M059J (cell line): ENCODE measurements around the gene SPATA46. TPM values are rescaled to one million over a fixed set of nuclear protein-coding genes. Genes with fewer than 3 reads are reported as not detected.

Source experiments
- DNase-seq: peaks from one replicate; pipeline ENCODE4 v3.0.0-alpha.2; 2012; ENCODE audit warnings: low read depth
- total RNA-seq: library from RNA; depleted of rRNA; stranded (reverse); fragments of >200 nt; shearing (Covaris generic); gene quantifications from 2 replicates; pipeline ENCODE4 v1.2.3, GENCODE V29; 2014

The SPATA46 gene
- total RNA-seq, 1 experiment from 2014 or later, result not detected

DNA sequence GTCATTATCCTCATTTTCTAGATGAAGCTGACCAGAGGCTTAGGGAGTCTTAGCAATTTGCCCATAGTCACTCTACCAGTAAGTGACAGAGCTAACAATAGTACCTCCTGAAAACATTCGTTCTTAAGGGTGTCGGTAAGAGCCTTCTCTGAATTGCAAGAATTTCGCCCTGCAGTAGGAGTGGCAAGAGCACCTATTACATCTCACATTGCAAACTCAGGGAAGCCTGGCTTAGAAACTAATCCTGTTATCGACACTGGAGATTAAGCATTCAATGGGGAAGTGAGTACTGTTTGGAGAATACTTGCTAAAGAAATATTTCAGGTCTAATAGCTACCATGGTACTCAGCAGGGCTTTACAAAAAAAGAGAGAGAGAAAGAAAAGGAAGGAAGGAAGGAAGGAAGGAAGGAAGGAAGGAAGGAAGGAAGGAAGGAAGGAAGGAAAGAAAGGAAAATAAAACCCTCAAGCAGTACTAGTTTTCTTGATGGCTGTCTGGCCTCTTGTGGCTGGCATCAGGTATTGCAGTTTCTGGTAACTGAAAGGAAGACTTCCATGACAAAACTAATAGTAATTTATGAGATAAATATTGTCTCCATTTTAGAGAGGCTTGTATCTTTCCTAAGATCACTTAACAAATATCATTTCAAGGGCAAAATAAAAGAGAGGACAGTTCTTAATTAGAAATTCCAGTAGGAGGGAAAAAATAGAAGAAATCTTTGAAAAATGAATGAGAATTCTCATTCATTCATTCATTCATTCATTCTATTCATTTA lies 15.3 kb upstream of the SPATA46 start:
- peak; percentile 59 for DNase-seq

DNA sequence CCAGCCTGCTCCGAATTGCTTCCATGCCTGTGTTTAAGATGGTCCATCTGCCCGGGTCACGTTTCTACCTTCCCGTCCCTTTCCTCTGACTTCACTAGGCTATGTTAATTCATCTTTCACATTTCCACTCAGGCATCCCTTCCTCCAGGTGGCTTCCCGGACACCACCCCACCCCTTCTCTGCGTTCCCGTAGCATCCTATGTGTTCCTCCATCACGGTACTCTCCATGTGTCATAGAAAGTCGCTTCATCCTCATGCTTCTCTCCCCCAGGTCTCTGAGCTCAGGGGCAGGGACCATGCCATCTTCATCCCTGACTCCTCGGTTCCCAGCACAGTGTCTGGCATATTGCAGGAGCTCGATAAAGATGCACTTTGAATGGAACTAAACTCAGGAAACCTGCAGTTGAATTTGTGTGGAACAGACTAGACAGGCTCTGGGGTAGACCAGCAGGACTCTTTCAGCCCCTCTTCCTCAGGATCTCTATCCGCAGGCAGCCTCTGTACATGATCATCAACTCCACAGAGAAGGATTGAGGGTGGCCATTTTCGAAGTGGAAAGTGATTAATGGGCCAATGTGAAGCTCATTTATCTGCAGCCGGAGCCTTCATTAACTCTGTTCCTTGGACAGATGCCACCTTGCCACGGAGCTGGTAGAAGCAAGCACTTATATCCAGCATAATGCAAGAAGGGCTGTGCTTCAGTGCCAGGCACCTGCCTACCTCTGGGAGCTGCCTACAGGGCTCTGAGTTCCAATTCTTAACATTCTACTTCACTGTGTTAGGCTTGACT lies 13.9 kb upstream of the SPATA46 start:
- no peak for DNase-seq

DNA sequence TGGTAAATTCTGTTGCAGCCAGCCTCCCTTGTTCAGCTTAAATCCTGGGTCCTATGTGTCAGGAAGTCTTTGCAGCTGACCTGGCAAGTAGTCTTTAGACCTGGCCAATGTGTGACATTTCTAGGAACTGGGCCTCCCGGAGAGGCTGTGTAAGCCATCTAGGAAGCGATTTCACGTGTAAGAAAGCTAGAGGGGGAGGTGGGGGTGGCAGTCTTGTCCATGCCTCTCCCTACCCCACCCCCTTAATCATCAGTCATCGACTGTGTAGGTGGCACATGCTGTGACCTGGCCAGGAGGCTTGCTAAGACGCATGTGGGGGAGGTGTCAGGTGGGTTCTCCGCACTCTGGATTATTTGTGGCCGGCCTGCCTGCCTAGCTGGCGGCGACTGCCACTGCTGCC lies 13.3 kb upstream of the SPATA46 start:
- peak; percentile 24 for DNase-seq

DNA sequence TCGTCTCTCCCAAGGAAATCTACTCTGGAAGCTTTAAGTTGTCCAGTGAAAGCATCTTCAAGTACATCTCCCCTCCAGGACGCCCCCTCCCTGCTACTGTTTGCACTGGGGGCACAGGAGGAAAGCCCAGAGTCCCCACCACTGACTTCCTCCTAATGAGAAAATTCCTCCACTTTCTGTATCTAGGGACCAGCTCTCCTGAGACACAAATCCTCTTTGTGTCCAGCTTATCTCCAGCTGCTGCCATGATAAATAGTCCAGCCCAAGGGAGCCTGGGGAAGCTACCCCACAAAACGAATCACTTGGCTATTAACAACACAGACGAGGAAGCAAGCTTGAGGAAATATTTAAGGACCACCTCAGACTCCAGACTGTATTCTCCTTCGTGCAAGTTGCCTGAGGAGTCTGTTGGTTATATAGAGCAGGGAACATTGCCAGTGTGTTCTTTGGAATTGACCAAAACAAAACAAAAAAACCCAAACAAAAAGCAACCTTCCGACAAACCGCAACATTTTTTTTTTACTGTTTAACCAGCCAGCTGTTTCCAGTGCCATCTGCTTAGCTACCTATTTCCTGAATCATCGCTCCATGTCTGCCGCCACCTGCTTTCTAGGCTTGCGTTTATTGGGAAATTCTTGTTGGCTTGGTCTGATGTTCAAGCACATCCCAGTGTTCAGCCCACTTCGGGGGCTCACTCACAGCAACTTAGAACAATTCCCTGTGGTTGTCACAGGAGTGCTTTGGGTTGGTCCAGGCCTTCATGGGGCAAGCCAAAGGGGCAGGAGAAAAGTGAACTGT lies 12.6 kb upstream of the SPATA46 start:
- peak; percentile 80 for DNase-seq

DNA sequence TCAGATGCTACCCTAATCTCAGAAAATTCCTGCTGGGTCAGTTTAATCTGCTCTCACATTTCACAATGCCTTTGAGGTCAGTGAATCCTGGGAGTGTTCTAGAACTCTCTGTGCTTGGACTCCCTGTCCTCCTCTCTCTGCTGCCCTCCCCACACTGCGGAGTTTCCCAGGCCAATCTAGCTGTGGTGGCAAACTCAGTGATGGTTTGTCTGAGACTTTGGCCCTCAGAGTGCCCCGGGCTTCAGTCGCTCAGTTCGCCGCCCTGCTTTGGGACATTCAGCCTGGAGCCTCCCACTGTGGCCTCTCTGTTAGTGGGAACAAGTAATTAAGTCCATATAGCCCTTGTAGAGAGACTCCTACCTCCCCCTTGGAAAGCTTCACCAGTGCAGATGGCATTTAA lies 12.0 kb upstream of the SPATA46 start:
- DNase-seq, result no peak

DNA sequence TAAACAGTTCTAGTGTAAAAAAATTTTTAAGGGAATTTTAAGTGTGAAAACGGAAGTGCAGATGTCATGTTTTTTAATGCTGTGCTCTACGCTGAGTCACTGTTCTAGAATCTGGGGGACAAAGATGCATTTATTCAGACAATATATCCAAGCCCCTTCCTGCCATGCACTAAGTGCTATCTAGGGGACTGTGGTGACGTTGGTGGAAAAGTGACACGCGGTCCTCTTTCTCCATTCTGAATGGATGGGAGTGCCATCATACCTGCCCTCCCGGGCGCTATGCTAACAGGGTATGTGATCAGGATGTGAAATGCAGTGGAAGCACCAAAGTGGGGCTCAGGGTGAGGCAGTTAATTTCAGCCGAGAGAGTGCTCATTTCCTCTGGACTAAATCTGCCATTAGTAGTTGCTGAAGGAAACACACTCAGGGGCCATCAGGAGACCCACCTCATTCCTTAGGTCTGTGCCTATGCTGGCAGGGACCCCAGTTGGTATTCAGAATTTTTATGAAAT lies 11.5 kb upstream of the SPATA46 start:
- no peak for DNase-seq

DNA sequence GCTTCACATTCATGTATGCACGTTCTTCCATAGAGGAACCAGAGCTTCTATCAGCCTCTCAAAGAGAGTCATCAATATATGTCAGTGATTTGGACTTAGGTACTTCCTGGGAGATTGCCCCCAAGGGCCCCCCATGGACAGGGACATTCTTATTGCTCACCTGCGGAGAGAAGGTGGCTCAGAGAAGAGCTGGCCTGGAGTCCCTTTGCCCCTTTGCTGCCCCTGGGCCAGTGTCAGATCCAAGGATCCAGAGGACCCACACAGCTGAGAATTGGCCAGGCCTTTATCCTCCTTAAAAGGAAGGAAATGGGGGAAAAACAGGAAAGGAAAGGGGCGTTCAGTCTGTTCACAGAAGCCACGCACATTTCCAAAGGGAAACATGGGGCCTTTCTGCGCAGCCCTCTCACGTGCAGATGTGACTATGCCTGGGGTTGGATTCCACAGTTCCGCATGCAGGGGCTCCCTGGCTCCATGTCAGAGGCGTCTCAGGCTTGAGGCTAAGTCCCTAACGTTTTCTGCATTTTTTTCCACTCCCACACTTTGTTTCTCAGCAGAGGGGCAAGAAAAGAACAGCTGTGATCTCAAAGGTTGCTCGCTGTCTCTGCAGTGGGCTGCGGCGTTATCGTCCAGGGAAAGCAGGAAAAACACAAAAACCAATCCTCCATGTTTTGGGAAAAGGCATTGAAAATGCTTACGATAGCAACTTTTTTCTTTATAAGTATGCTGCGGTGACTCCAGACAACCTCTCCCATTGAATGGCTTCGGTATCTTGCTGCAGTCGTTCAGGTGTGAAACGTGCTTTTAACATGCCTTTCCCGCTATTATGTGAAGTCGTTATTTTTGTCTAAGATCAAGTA lies 10.8 kb upstream of the SPATA46 start:
- no peak for DNase-seq

DNA sequence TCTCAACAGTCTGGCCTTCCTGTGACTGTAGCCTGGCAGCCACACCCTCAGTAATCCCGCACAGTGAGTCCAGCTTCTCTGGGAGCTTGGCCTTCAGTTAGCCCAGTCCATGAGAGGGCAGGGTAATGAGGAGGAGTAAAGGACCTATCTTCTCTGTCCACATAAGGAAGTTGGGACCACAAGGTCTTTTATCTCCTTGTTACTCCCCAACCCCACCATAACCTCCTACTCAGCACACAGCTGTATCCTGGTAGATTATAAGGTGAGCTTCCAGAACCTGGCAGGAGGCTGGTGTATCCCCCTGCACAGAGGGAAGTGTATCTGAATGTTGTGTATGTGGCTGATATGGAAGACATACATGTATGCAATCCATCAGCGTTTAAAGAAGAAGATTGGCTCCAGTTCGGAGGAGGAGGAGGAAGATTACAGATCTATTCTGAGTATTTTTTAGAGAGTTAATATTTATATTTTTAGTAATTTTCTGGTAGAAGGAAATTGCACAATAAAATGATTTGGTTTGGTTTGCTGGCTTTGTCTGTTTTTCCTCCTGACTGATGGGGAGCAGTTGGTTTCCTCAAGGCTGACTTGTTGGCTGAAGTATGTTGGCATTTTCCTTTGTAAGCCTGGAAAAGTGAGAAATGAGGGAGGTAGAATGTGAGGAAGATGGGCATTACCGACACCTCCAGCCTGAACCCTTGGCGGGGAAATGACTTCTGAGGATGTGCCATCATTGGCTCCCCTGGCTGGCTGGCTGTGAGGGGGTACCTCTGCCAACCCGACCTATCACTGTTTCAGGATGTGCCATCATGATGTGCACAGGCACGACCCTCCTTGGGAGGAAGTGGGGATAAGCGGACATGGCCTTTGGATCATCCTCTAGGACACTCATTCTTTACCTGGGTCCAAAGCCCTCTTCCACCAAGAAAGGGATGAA lies 9.9 kb upstream of the SPATA46 start:
- DNase-seq, result no peak

DNA sequence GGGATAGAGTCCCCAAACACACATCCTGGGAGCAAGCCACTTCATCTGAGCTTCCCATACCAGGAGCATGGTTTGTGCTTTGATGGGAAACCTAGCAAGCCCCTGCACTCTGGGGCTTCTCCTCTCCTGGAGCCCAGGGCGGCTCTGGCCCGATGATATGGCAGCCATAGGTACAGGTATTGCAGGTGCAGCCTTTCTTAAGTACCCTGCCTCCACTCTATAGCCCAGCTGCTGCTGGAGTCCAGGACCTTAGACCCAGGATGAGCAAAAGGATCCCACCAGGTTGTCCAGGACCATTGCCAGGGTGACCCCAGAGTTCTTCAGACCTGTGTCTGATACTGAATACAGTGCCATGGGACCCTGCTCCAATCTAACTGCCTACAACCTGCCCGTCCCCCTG lies 9.0 kb upstream of the SPATA46 start:
- no peak for DNase-seq

DNA sequence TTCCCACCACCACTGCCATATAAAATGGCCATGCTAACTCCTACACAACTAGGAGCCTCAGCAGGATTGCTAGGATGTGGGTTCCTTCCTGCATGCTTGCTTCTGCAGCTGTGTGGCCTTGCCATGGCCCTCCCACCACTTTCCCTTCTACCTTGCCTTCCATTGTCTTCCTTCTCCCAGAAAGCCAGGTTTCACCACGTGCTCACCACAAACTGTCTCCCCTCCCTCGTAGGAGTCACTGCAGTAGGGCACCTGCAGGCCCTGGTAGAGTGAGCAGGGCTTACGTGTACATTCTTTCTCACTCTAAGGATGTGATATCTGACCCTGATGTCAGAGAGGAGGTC lies 8.6 kb upstream of the SPATA46 start:
- DNase-seq, result no peak

DNA sequence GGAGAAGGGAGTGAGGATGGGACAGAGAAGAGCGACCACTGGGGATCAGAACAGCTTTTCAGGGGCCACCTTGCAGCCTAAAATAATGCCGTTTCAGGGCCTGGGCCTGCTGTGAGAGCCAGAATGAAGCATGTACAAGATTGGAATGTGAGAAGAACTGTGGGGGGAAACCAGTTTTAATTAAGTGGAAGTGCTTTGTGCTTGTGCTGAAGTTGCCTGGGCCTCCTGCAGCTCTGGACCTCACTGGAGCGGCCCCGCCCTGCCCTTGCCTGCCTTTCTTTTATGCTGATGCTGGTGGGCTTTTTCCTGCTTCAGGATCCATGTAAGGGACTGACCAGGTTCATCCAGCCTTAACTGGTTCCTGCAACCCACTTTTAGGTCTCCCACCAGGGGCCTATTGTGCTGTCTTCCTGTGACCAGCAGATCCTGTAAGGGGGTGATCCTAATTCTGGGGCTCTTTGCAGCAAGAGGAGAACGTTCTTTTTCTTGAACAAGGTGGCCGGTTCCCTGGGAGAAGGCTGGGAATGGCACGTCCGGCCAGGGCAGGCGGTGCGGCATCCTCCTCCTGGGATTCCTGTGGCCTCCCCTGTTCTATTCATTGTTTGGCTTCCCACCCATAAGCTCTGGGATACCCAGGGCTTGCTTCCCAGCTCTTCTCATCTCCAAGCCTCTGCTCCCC lies 8.1 kb upstream of the SPATA46 start:
- DNase-seq, result no peak

DNA sequence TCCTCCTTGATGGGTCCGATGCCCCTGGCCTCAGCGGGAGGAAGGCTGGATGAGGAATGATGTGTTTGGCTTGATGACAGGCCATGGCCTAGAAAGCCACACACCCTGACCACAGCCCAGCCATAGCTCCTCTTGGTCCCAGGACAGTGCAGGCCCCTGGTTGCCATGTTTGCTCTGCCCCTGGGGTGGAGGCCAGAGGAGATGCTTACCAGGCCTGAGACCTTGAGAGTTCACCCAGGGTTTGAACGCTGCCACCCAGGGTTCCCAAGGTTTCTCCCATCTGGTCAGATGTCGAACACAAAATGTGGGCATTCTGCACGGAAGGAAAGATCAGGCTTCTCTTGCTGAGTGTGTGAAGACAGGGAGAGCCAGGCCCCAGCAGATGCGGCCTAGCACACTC lies 7.5 kb upstream of the SPATA46 start:
- DNase-seq, result no peak

DNA sequence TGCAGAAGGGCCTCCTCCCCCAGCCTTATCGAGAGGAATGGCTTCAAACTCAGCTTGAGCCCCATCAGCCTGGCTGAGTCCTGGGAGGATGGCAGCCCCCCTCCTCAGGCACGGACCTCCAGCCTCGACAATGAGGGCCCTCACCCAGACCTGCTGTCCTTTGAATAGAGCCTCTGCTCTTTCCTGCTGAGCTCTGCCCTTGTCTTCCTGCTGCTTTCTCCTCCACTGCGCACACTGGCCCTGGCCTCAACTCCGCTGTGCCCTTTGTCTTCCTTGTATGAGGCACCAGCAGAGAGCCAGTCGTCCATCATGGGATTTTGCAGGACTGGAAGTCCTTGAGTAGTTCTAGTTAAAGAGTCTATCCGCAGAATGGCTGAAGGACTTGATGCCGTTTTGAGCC lies 6.9 kb upstream of the SPATA46 start:
- DNase-seq, result no peak

DNA sequence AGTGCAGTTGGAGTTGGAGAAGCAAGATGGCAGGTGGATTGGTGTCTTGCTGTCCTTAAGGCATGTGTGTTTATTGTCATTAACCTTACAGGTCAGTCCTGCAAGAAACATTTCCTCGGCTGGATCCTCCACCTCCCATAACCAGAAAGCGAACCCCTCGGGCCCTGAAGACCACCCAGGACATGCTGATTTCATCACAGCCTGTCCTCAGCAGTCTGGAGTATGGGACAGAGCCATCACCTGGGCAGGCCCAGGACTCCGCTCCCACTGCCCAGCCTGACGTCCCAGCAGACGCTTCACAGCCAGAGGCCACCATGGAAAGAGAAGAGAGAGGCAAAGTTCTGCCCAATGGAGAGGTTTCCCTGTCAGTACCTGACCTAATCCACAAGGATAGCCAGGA lies 6.4 kb upstream of the SPATA46 start:
- DNase-seq, result no peak

DNA sequence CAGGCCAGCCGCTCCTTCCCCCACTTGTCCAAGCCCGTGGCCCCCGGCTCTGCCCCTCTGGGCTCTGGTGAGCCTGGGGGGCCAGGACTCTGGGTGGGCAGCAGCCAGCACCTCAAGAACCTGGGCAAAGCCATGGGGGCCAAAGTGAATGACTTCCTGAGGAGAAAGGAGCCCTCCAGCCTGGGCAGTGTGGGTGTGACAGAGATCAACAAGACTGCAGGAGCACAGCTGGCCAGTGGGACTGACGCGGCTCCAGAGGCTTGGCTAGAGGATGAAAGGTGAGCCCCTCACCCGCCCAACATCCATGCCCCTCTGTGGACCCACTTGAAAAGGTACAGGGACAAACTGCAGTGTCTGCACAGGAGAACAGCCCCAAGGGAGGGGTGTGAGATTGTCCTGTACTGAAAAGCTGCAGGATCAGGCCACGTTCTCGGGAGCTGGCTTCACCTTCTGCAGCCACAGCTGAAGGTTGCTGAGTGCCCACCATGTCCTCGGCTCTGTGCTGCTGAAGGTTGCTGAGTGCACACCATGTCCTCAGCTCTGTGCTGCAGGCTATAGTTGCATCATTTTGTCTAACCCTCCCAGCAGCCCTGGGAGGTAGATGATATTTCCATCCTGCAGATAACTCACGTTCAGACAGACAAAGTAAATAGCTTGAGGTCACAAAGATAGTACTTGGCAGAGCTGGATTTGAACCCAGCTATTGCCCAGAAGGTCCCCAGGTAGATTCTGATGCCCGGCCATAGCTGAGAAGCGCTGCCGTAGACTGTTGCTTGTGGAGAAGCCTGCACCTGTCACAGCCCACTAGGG lies 5.5 kb upstream of the SPATA46 start:
- no peak for DNase-seq

DNA sequence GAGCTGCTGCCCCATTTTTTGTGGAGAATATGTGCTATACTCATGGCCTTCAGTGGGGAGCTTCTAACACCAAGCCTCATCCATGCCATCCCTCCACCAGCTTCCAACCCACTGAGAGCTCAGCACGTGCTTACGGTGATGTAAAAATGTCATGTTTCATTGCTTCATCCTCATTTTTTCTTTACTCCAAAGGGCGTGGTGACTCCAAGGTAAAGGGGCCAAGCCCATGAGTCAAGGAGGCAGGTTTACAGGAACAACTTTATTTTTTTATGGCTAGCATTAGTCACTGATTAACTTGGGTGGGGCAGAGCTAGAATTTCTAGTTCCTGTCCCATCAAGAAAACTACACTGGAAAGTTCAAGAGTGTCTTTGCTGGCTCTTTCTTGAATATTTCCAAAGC lies 4.7 kb upstream of the SPATA46 start, which contains the start of gene C1orf226:
TSS of gene C1orf226 (plus strand) at position 346 of the 400 bp plus-strand sequence. CDS start 174 bp downstream, outside the sequence.
- DNase-seq, result peak; percentile 60

DNA sequence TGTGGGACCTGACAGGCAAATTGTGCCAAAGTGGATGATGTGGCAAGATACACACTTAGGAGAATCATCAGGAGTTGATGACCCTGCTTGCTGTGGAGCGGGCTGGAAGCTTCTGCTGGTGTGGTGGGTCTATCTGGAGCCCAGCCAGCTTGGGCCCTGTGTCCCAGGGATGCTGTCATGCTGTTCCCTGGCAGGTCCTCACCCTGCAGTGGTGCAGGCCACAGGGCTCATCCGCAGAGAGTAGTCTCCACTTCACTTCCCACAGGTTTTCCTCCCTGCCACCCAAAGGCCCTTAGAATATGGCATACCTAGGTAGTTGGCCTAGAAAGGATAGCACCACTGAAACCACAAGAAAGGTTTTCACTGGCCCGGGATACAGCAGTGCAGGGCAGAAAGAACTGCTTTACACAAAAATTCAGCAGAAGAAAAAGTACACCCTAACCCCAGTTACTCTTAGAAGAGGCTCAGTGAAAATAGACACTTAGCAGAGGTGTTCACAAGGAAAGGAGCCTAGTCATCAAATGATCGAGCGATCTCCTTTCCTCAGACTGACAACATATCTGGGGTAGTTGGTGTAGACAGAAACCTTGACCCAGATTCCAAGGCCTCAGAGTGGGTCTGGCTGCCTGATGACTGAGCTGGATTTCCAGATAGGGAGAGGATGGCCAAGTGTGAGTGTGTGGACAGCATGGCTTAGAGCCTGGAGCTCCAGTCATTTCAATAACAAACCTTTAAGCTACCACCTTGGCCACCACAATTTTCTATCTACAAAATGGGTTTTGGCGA lies 3.6 kb upstream of the SPATA46 start:
- no peak for DNase-seq

DNA sequence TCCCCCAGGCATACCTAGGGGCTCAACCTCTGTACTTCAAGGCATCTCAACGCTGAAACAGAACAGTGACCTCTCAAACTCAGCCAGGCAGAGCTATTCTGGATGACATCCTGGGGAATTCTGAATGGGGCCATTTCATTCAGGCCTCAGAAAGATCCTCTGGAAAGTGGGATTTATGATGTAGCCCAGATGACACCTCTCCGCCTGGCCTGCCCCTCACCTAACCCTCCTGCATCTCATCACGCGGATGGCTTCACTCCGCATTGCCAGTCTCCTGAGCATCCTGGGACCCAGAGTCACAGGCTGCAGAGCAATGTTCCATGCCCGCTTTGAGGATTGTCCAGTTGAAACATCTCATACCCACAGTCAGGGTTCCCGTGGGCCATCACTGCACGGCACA lies 1.2 kb downstream of the SPATA46 start:
- DNase-seq, result no peak
